NT2/D1 (cell line): Measurements from ENCODE around the gene CXCR4.

Experiments used
- DNase-seq: peaks from one replicate; pipeline ENCODE4 v3.0.0-alpha.2; 2011; ENCODE audit warnings: low read depth, low spot score
- H3K27me3 ChIP-seq: 2 replicates; pipeline ENCODE4 v1.6.0; 2011; ENCODE audit warnings: mild to moderate bottlenecking; ENCODE audit not compliant: insufficient read length, insufficient read depth
- H3K36me3 ChIP-seq: 2 replicates; pipeline ENCODE4 v1.6.1; 2011; ENCODE audit warnings: mild to moderate bottlenecking, low read length, mixed read lengths; ENCODE audit not compliant: insufficient read depth, insufficient read length
- H3K4me1 ChIP-seq: 2 replicates; pipeline ENCODE4 v1.5.1; 2011; ENCODE audit not compliant: insufficient read depth, insufficient read length
- H3K4me3 ChIP-seq: 2 replicates; pipeline ENCODE4 v1.5.1; 2011; ENCODE audit warnings: low read depth; ENCODE audit not compliant: insufficient read length
- H3K9ac ChIP-seq: 2 replicates; pipeline ENCODE4 v1.6.0; 2011; ENCODE audit warnings: low read depth; ENCODE audit not compliant: insufficient read length
- H3K9me3 ChIP-seq: 2 replicates; pipeline ENCODE4 v1.5.1; 2011; ENCODE audit warnings: mild to moderate bottlenecking, low read length; ENCODE audit not compliant: insufficient read depth
- SUZ12 ChIP-seq: IDR thresholded peaks from 2 replicates; pipeline ENCODE4 v1.6.1; 2011; ENCODE audit not compliant: insufficient read length, insufficient read depth; ENCODE audit errors: extremely low read depth
- YY1 ChIP-seq: IDR thresholded peaks from 2 replicates; pipeline ENCODE4 v1.6.1; 2011; ENCODE audit not compliant: insufficient read length, insufficient read depth
- ZNF274 ChIP-seq: IDR thresholded peaks from 2 replicates; pipeline ENCODE4 v1.6.1; 2011; ENCODE audit warnings: mild to moderate bottlenecking, low read depth, low read length

CXCR4 gene

DNA sequence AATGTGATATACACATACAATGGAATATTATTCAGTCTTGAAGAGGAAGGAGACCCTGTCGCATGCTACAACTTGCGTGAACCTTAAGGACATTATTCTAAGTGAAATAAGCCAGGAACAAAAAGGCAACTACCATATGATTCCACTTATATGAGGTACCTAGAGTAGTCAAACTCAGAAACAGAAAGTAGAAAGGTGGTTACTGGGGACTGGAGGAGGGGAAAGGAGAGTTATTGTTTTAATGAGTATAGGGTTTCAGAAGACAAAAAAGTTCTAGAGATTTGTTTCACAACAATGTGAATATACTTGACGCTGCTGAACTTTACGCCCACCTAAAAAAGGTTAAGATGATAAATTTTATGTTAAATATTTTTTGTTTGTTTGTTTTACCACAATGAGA is 47.0 kb downstream of the CXCR4 start:
- Histone ChIP-seq H3K9ac (no peak overlapping the region), H3K4me1 (peaks cover 5% of the 10 kb centered on the region), H3K36me3 (no peaks in the 10 kb centered on the region), H3K9me3 (peaks cover 6% of the 10 kb centered on the region; the same call in 1 of the 2 replicates), H3K27me3 (no peaks in the 10 kb centered on the region), H3K4me3 (no peak overlapping the region)
- no peak for TF ChIP-seq YY1
- TF ChIP-seq ZNF274, result no peak
- no peak for TF ChIP-seq SUZ12
- no peak for DNase-seq

DNA sequence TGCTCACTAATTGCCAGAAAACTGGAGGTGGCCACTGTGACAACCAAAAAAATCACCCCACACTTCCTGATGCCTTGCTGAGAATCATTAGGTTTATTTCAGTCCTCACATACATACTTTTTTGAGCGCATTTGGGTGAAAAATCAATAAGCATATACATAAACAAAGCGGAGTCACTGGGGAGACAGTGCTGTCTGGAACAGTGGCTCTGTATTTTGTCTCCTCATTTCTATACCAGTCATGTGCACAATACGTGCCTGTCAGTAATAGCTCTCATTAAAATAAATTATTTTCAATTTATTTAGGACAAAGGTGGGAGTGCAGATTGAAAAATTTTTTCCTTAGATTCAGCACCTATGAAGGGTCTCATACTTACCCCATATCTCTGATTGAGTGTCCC is 48.2 kb downstream of the CXCR4 start:
- no peak for DNase-seq
- H3K4me1 ChIP-seq, result peaks cover 5% of the 10 kb centered on the region
- H3K27me3 ChIP-seq, result no peaks in the 10 kb centered on the region
- TF ChIP-seq SUZ12 (no peak), YY1 (no peak), ZNF274 (no peak)
- no peaks in the 10 kb centered on the region for H3K36me3 ChIP-seq
- H3K4me3 ChIP-seq, result no peak overlapping the region
- no peak overlapping the region for H3K9ac ChIP-seq
- peaks cover 6% of the 10 kb centered on the region; the same call in 1 of the 2 replicates for H3K9me3 ChIP-seq

DNA sequence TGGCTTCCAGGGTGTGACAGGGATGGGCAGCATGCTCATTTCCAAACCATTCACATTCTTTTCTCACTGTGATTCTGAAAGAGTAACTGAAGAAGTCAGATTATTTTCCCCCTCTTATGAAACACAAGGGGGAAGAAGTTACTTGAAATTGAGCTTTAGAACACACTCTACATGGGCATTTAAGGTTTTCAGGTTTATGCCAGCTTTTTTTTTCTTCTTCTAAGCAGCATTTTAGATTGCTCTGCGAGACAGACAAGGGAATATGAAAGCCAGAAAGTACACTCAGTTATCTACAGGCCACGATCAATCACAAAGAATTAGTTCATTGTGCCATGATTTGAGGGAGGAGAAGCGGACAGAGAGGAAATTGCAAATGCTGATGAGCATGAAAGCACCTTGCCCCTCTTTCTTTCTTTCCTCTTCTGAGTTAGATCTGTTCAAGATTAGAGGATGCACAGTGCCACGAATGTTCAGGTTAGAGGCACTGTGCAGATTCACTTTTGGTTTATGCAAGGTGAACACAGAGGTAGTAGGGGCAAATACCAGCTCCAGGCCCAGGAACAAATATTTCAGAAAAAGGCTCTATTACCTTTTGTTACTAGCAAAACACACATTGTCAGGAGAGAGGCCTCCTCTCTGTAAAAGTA is 49.2 kb downstream of the CXCR4 start:
- Histone ChIP-seq H3K4me1 (peaks cover 5% of the 10 kb centered on the region), H3K27me3 (no peaks in the 10 kb centered on the region), H3K36me3 (no peaks in the 10 kb centered on the region), H3K4me3 (no peak overlapping the region), H3K9ac (no peak overlapping the region), H3K9me3 (peaks cover 6% of the 10 kb centered on the region; the same call in 1 of the 2 replicates)
- TF ChIP-seq SUZ12 (no peak), ZNF274 (no peak), YY1 (no peak)
- DNase-seq, result no peak

DNA sequence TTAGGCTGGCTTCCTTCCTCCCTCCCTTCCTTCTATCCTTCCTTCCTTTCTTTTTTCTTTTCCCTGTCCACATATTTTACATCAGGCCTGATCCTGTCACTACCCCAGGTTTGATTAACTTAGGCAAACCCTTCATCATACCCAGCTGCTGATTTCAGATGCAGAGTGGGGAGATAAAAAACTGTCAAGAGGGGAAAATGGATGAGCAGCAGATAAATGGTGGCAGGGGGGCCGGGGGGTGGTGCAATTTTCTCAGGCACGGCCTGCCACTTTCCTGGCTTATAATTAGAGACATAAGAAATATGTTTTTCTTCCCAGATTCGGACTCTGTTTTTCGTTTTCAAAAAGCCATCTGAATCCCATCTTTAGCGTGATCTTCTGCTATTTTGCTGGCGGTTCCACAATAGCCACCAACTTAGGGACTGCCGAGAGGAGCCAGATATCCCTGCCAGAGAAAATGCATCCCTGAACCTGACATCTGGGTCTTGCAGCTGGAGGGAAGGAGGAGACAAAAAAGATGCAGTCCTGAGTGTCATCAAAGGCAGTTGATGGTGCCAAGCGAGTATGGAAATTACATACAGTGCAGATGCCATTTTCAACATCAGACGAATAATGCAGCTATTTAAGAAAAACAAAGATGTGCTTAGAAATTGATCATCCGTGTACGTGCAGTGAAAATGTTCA is 49.9 kb downstream of the CXCR4 start:
- Histone ChIP-seq H3K4me1 (peaks cover 5% of the 10 kb centered on the region), H3K9ac (no peak overlapping the region)

GRCh38 chr2:136067459-136067858 is 50.5 kb downstream of the CXCR4 start:
- Histone ChIP-seq H3K9me3 (peaks cover 6% of the 10 kb centered on the region; the same call in 1 of the 2 replicates), H3K27me3 (no peaks in the 10 kb centered on the region), H3K36me3 (no peaks in the 10 kb centered on the region), H3K4me1 (peaks cover 5% of the 10 kb centered on the region), H3K4me3 (no peak overlapping the region), H3K9ac (no peak overlapping the region)
- no peak for DNase-seq
- TF ChIP-seq SUZ12 (no peak), YY1 (no peak), ZNF274 (no peak)

More for the DNA sequence above, 49.9 kb downstream of the CXCR4 start:
- Histone ChIP-seq H3K4me3 (no peak overlapping the region), H3K27me3 (no peaks in the 10 kb centered on the region), H3K36me3 (no peaks in the 10 kb centered on the region), H3K9me3 (peaks cover 6% of the 10 kb centered on the region; the same call in 1 of the 2 replicates)
- DNase-seq, result no peak
- TF ChIP-seq YY1 (no peak), SUZ12 (no peak), ZNF274 (no peak)

DNA sequence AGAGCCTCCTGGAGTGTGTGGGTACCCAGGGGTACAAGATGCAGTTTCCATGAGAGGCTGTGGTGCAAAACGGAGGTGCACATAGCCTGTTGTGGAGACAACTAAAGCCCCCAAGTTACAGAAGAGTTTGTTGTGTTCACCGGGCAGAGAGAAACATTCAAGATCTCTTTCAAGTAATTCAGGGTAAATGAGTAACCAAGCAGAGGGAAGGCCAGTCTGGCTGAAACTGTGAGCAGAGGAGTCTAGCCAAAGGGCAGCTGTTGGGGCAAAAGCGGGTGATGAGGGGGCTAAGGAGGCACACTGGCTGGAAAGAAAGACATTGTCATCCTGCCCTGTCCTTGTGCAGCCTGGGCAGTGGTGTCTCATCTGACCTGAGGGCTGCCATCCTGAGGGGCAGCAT is 52.0 kb downstream of the CXCR4 start:
- Histone ChIP-seq H3K36me3 (no peaks in the 10 kb centered on the region), H3K27me3 (no peaks in the 10 kb centered on the region), H3K4me3 (no peak overlapping the region), H3K9me3 (no peaks in the 10 kb centered on the region), H3K9ac (no peak overlapping the region), H3K4me1 (peaks cover 5% of the 10 kb centered on the region)
- TF ChIP-seq ZNF274 (no peak), SUZ12 (no peak), YY1 (no peak)
- DNase-seq, result no peak

DNA sequence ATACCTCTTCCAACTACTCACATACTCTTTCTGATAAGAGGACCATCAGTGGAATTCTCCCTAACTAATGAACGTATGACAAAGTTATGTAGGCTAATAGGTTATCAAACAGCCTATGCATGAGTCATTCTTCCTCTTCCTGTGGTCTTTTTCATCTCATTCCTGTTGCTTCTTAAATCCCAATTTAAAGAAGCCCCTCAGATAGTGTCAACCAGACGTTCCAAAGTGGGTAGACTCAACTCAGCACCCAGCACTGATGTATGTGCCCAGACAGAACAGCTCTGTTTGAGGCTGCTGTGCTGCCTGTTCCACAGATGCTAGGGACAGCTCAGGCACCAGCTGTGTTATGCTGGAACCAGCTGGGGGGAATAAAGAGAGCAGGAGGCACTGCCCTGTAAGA is 52.6 kb downstream of the CXCR4 start:
- Histone ChIP-seq H3K4me1 (peaks cover 5% of the 10 kb centered on the region), H3K4me3 (no peak overlapping the region)
- DNase-seq, result no peak

More for the DNA sequence above, 52.6 kb downstream of the CXCR4 start:
- TF ChIP-seq ZNF274, result no peak
- TF ChIP-seq SUZ12, result no peak
- TF ChIP-seq YY1, result no peak
- Histone ChIP-seq H3K27me3 (no peaks in the 10 kb centered on the region), H3K9me3 (no peaks in the 10 kb centered on the region), H3K36me3 (no peaks in the 10 kb centered on the region), H3K9ac (no peak overlapping the region)
